ENCODE results near the gene RASA2.

DNA sequence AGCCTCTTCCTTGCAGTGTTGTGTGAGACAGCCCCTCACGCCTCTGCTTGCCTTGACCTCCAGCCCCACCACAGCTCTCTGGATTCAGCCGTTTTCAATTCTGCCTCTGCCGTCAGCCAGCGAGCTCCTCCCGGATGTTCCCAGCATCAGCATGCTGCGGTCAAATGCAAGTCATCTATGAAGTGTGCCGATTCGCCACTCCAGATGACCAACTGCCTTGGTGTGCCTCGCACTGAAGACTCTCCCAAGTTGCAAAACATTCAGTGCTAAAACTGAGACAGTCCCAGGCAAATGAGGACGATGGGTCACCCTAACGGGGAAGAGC, 30.6 kb upstream of the RASA2 start:
- no peak for TF ChIP-seq CTCF (IDR thresholded peaks at IDR 0.05; ENCODE audit: low read length)
- no peak for TF ChIP-seq EZH2phosphoT487 (IDR thresholded peaks at IDR 0.05; ENCODE audit: low read length)
